Fibroblast of lung (primary cell): ENCODE data around the gene SYT7.

ENCODE experiments used
- CTCF ChIP-seq, 2 donors: IDR thresholded peaks in 1 of 2; conservative IDR thresholded peaks in 1 of 2; 1 replicate in 1 of 2; 2 replicates in 1 of 2; pipeline ENCODE4 v1.5.1; 2011 to 2012; ENCODE audit warnings: low read length in 2 of 2, control low read depth in 1 of 2, inconsistent platforms in 1 of 2, low read depth in 1 of 2, mild to moderate bottlenecking in 1 of 2
- EZH2 ChIP-seq: IDR thresholded peaks from 2 replicates; pipeline ENCODE4 v1.5.1; 2012; ENCODE audit warnings: low read length, control low read depth, mild to moderate bottlenecking; ENCODE audit errors: missing control alignments

GRCh38 chr11:61526229-61526628 lies 54.6 kb downstream of the SYT7 start:
- TF ChIP-seq CTCF (conservative IDR thresholded peaks at IDR 0.05 in 1 of 2, IDR thresholded peaks at IDR 0.05 in 1 of 2; ENCODE audit: low read depth in 1 of 2, low read length in 2 of 2) (no peak), EZH2 (no peak)
